HUES6 (cell line): ENCODE data around the gene RXFP4.
A peak's percentile ranks its signal among the peaks of the same experiment; 100 is the strongest.
"Not testable (repeated sequence)": the region's sequence is repeated elsewhere in the genome, so short reads cannot be mapped to it uniquely, and the experiment has no call there.

Experiments
- H3K27ac ChIP-seq: 2 replicates; pipeline ENCODE4 v1.7.0; 2013; ENCODE audit warnings: low read depth, mild to moderate bottlenecking, low read length, inconsistent platforms
- H3K27me3 ChIP-seq: 2 replicates; pipeline ENCODE4 v1.6.1; 2013; ENCODE audit warnings: low read length; ENCODE audit not compliant: control insufficient read depth, insufficient read depth
- H3K36me3 ChIP-seq: 2 replicates; pipeline ENCODE4 v1.6.1; 2013; ENCODE audit warnings: low read length; ENCODE audit not compliant: control insufficient read depth, insufficient read depth
- H3K4me1 ChIP-seq: 2 replicates; pipeline ENCODE4 v1.6.1; 2013; ENCODE audit warnings: low read length; ENCODE audit not compliant: control insufficient read depth, insufficient read depth
- H3K4me3 ChIP-seq: 2 replicates; pipeline ENCODE4 v1.5.1; 2013; ENCODE audit warnings: low read depth, low read length
- H3K9ac ChIP-seq: one replicate; pipeline ENCODE4 v1.6.1; 2013; ENCODE audit warnings: mild to moderate bottlenecking, low read length
- H3K9me3 ChIP-seq: 2 replicates; pipeline ENCODE4 v1.6.1; 2013; ENCODE audit warnings: low read depth, low read length; ENCODE audit not compliant: control insufficient read depth, insufficient read depth

The RXFP4 gene

GRCh38 chr1:155910621-155911121, 30.8 kb upstream of the RXFP4 start:
- H3K4me3 ChIP-seq, result peak overlapping the region; percentile 73
- peak overlapping the region; percentile 65 for H3K9ac ChIP-seq
- H3K27ac ChIP-seq, result no peak overlapping the region; the same call in 1 of the 2 replicates
- H3K9me3 ChIP-seq, result no peaks in the 10 kb centered on the region
- no peaks in the 10 kb centered on the region for H3K27me3 ChIP-seq
- H3K4me1 ChIP-seq, result peaks cover 12% of the 10 kb centered on the region; the same call in 1 of the 2 replicates
- peaks cover 70% of the 10 kb centered on the region for H3K36me3 ChIP-seq

GRCh38 chr1:155911156-155912055, 30.0 kb upstream of the RXFP4 start, which contains the start of gene RIT1:
RIT1 (minus strand) TSS chr1:155911349; CDS start chr1:155910761, 588 bp downstream.
- peak within 1 kb of the TSS; percentile 65 for H3K9ac ChIP-seq
- no peaks in the 10 kb centered on the region for H3K9me3 ChIP-seq
- no peaks in the 10 kb centered on the region for H3K27me3 ChIP-seq
- peak within 1 kb of the TSS; percentile 73 for H3K4me3 ChIP-seq
- peaks cover 74% of the 10 kb centered on the region for H3K36me3 ChIP-seq
- H3K4me1 ChIP-seq, result peaks cover 12% of the 10 kb centered on the region; the same call in 1 of the 2 replicates
- peak within 1 kb of the TSS; percentile 9; the same call in 1 of the 2 replicates for H3K27ac ChIP-seq

- Histone ChIP-seq H3K4me3 (no peak overlapping the region), H3K9me3 (no peaks in the 10 kb centered on the region), H3K36me3 (peaks cover 75% of the 10 kb centered on the region), H3K9ac (no peak overlapping the region), H3K4me1 (peaks cover 12% of the 10 kb centered on the region; the same call in 1 of the 2 replicates), H3K27ac (0 out of 2 replicates have a peak overlapping the region, but pooled peaks have one; percentile 9), H3K27me3 (no peaks in the 10 kb centered on the region)
Observed at GRCh38 chr1:155912056-155912536, 29.3 kb upstream of the RXFP4 start.

GRCh38 chr1:155913969-155914757, 27.3 kb upstream of the RXFP4 start:
- Histone ChIP-seq H3K4me1 (peaks cover 12% of the 10 kb centered on the region; the same call in 1 of the 2 replicates), H3K27me3 (no peaks in the 10 kb centered on the region)

GRCh38 chr1:155918660-155919059, 22.8 kb upstream of the RXFP4 start:
- peaks cover 95% of the 10 kb centered on the region for H3K36me3 ChIP-seq
- no peaks in the 10 kb centered on the region for H3K9me3 ChIP-seq
- no peaks in the 10 kb centered on the region for H3K27me3 ChIP-seq
- no peaks in the 10 kb centered on the region for H3K4me1 ChIP-seq
- H3K9ac ChIP-seq, result no peak overlapping the region
- H3K4me3 ChIP-seq, result no peak overlapping the region
- no peak overlapping the region for H3K27ac ChIP-seq

More at GRCh38 chr1:155913969-155914757, 27.3 kb upstream of the RXFP4 start:
- H3K4me3 ChIP-seq, result no peak overlapping the region
- no peaks in the 10 kb centered on the region for H3K9me3 ChIP-seq
- no peak overlapping the region for H3K9ac ChIP-seq
- peaks cover 78% of the 10 kb centered on the region for H3K36me3 ChIP-seq
- no peak overlapping the region for H3K27ac ChIP-seq

GRCh38 chr1:155919801-155920200, 21.6 kb upstream of the RXFP4 start:
- no peaks in the 10 kb centered on the region for H3K27me3 ChIP-seq
- no peak overlapping the region for H3K4me3 ChIP-seq
- no peaks in the 10 kb centered on the region for H3K4me1 ChIP-seq
- no peak overlapping the region for H3K9ac ChIP-seq
- no peaks in the 10 kb centered on the region for H3K9me3 ChIP-seq
- H3K36me3 ChIP-seq, result peaks cover 95% of the 10 kb centered on the region
- H3K27ac ChIP-seq, result no peak overlapping the region

- no peaks in the 10 kb centered on the region for H3K4me1 ChIP-seq
- H3K27ac ChIP-seq, result no peak overlapping the region
- no peaks in the 10 kb centered on the region for H3K27me3 ChIP-seq
- no peaks in the 10 kb centered on the region for H3K9me3 ChIP-seq
- H3K4me3 ChIP-seq, result no peak overlapping the region
- no peak overlapping the region for H3K9ac ChIP-seq
- H3K36me3 ChIP-seq, result peaks cover 94% of the 10 kb centered on the region
Observed at GRCh38 chr1:155920717-155921116, 20.7 kb upstream of the RXFP4 start.

GRCh38 chr1:155925506-155925905, 15.9 kb upstream of the RXFP4 start:
- H3K4me1 ChIP-seq, result no peaks in the 10 kb centered on the region
- H3K36me3 ChIP-seq, result peaks cover 98% of the 10 kb centered on the region
- H3K9ac ChIP-seq, result no peak overlapping the region
- no peak overlapping the region for H3K27ac ChIP-seq
- no peaks in the 10 kb centered on the region for H3K9me3 ChIP-seq
- H3K4me3 ChIP-seq, result no peak overlapping the region
- H3K27me3 ChIP-seq, result no peaks in the 10 kb centered on the region

GRCh38 chr1:155929057-155929456, 12.4 kb upstream of the RXFP4 start:
- Histone ChIP-seq H3K27ac (no peak overlapping the region), H3K27me3 (no peaks in the 10 kb centered on the region), H3K4me1 (peaks cover 17% of the 10 kb centered on the region), H3K9ac (no peak overlapping the region), H3K9me3 (no peaks in the 10 kb centered on the region), H3K4me3 (no peak overlapping the region), H3K36me3 (peaks cover 96% of the 10 kb centered on the region)

GRCh38 chr1:155930725-155931124, 10.7 kb upstream of the RXFP4 start:
- H3K9me3 ChIP-seq, H3K4me3 ChIP-seq, H3K27ac ChIP-seq, H3K27me3 ChIP-seq, H3K9ac ChIP-seq: not testable (repeated sequence)
- Histone ChIP-seq H3K36me3 (peaks cover 81% of the 10 kb centered on the region), H3K4me1 (peaks cover 17% of the 10 kb centered on the region)
